HepG2 (cell line): ENCODE measurements around the gene WDR76. TPM values are rescaled to one million over a fixed set of nuclear protein-coding genes. Genes with fewer than 3 reads are reported as not detected.
A peak's percentile ranks its signal among the peaks of the same experiment; 100 is the strongest.

Experiments
- DBP ChIP-seq: sonication (generic); formaldehyde crosslinking; IDR thresholded peaks from 2 replicates; pipeline ENCODE4 v1.4.0; 2020; ENCODE audit warnings: missing genetic modification reagents; ENCODE audit errors: not compliant biosample characterization
- HES4 ChIP-seq: sonication (generic); formaldehyde crosslinking; IDR thresholded peaks from 2 replicates; pipeline ENCODE4 v1.9.0; 2021; ENCODE audit warnings: mild to moderate bottlenecking, missing genetic modification reagents, borderline replicate concordance
- HNRNPUL1 ChIP-seq: fragments of 200-400 bp; formaldehyde crosslinking; IDR thresholded peaks from 2 replicates; pipeline ENCODE4 v1.6.1; 2017; ENCODE audit warnings: low read depth, mild to moderate bottlenecking, low read length, moderate library complexity
- HOXA5 ChIP-seq: sonication (generic); formaldehyde crosslinking; IDR thresholded peaks from 2 replicates; pipeline ENCODE4 v1.4.0; 2020; ENCODE audit warnings: missing genetic modification reagents
- RBM22 ChIP-seq: fragments of 200-400 bp; formaldehyde crosslinking; optimal IDR thresholded peaks from 2 replicates; pipeline ENCODE3; 2017; ENCODE audit warnings: mild to moderate bottlenecking, low read length, moderate library complexity
- RFXAP ChIP-seq: sonication (generic); formaldehyde crosslinking; IDR thresholded peaks from 2 replicates; pipeline ENCODE4 v1.4.0; 2020; ENCODE audit warnings: missing genetic modification reagents, borderline replicate concordance
- SPEN ChIP-seq: sonication (generic); formaldehyde crosslinking; IDR thresholded peaks from 2 replicates; pipeline ENCODE4 v1.5.1; 2020; ENCODE audit warnings: low read depth, mild to moderate bottlenecking, missing genetic modification reagents
- TBL1XR1 ChIP-seq: fragments of 150-350 bp; IDR thresholded peaks from 2 replicates; pipeline ENCODE4 v1.6.1; 2014; ENCODE audit warnings: borderline replicate concordance, low read length; ENCODE audit not compliant: partially characterized antibody
- TFAP4 ChIP-seq: sonication (generic); IDR thresholded peaks from 2 replicates; pipeline ENCODE4 v1.6.1; 2016; ENCODE audit warnings: low read depth, borderline replicate concordance
- THYN1 ChIP-seq: sonication (generic); formaldehyde crosslinking; IDR thresholded peaks from 2 replicates; pipeline ENCODE4 v1.8.1; 2023; ENCODE audit warnings: low read depth, mild to moderate bottlenecking, moderate library complexity, missing genetic modification reagents, borderline replicate concordance
- TIGD3 ChIP-seq: sonication (generic); formaldehyde crosslinking; IDR thresholded peaks from 2 replicates; pipeline ENCODE4 v1.5.1; 2020; ENCODE audit warnings: mild to moderate bottlenecking, missing genetic modification reagents, borderline replicate concordance
- ZBTB38 ChIP-seq: sonication (generic); formaldehyde crosslinking; IDR thresholded peaks from 2 replicates; pipeline ENCODE4 v1.5.1; 2020; ENCODE audit warnings: mild to moderate bottlenecking, missing genetic modification reagents
- ZNF17 ChIP-seq: sonication (generic); formaldehyde crosslinking; IDR thresholded peaks from 2 replicates; pipeline ENCODE4 v1.5.0; 2020; ENCODE audit warnings: mild to moderate bottlenecking, missing genetic modification reagents
- ZNF598 ChIP-seq: sonication (generic); formaldehyde crosslinking; IDR thresholded peaks from 2 replicates; pipeline ENCODE4 v1.5.1; 2020; ENCODE audit warnings: mild to moderate bottlenecking, missing genetic modification reagents, borderline replicate concordance
- ZNF615 ChIP-seq: sonication (generic); formaldehyde crosslinking; IDR thresholded peaks from 2 replicates; pipeline ENCODE4 v1.5.0; 2020; ENCODE audit warnings: mild to moderate bottlenecking, missing genetic modification reagents, borderline replicate concordance
- ZNF766 ChIP-seq: sonication (generic); formaldehyde crosslinking; IDR thresholded peaks from 2 replicates; pipeline ENCODE4 v1.5.0; 2020; ENCODE audit warnings: missing genetic modification reagents, borderline replicate concordance
- ZNF879 ChIP-seq: sonication (generic); formaldehyde crosslinking; IDR thresholded peaks from 2 replicates; pipeline ENCODE4 v1.8.1; 2023; ENCODE audit warnings: missing genetic modification reagents
- ZSCAN20 ChIP-seq: sonication (generic); formaldehyde crosslinking; IDR thresholded peaks from 2 replicates; pipeline ENCODE4 v1.4.0; 2020; ENCODE audit warnings: missing genetic modification reagents, mild to moderate bottlenecking, borderline replicate concordance
- polyA plus RNA-seq, 8 experiments: library from polyadenylated mRNA; depleted of rRNA in 3 of 8; stranded (reverse) in 7 of 8; unstranded in 1 of 8; fragments of >200 nt; fragmentation: Illumina TruSeq in 4 of 8; extraction: Trizol in 4 of 8; gene quantifications; 2 replicates each; pipeline versions ENCODE4 v1.2.1 to v1.2.3, GENCODE V29; 2011 to 2016; ENCODE audit warnings: low read depth in 4 of 8, missing spikeins in 1 of 8, mixed read lengths in 1 of 8; ENCODE audit not compliant: insufficient read depth in 1 of 8
- total RNA-seq, 5 experiments: library from RNA; depleted of rRNA; stranded (reverse); fragments of >200 nt; fragmentation: Illumina TruSeq; extraction: Trizol; gene quantifications; 2 replicates each; pipeline ENCODE4 v1.2.3, GENCODE V29; 2016; ENCODE audit warnings: low read depth in 1 of 5
- TF ChIP-seq, protein P1 (sequence below): sonication (generic); formaldehyde crosslinking; IDR thresholded peaks from 2 replicates; pipeline ENCODE4 v1.4.0; 2020; ENCODE audit warnings: missing genetic modification reagents
- TF ChIP-seq, protein P2 (sequence below): fragments of 450-650 bp; IDR thresholded peaks from 2 replicates; pipeline ENCODE4 v1.6.1; 2016
- TF ChIP-seq, protein P3 (sequence below): sonication (generic); formaldehyde crosslinking; IDR thresholded peaks from 2 replicates; pipeline ENCODE4 v1.8.1; 2023; ENCODE audit warnings: missing genetic modification reagents, mild to moderate bottlenecking, borderline replicate concordance

The WDR76 gene
- total and polyA plus RNA-seq, 2 of the 13 experiments (the other 11 are each of a cell fraction or from before 2014, with no cell fraction given) = 1.1 to 9.7 TPM

DNA sequence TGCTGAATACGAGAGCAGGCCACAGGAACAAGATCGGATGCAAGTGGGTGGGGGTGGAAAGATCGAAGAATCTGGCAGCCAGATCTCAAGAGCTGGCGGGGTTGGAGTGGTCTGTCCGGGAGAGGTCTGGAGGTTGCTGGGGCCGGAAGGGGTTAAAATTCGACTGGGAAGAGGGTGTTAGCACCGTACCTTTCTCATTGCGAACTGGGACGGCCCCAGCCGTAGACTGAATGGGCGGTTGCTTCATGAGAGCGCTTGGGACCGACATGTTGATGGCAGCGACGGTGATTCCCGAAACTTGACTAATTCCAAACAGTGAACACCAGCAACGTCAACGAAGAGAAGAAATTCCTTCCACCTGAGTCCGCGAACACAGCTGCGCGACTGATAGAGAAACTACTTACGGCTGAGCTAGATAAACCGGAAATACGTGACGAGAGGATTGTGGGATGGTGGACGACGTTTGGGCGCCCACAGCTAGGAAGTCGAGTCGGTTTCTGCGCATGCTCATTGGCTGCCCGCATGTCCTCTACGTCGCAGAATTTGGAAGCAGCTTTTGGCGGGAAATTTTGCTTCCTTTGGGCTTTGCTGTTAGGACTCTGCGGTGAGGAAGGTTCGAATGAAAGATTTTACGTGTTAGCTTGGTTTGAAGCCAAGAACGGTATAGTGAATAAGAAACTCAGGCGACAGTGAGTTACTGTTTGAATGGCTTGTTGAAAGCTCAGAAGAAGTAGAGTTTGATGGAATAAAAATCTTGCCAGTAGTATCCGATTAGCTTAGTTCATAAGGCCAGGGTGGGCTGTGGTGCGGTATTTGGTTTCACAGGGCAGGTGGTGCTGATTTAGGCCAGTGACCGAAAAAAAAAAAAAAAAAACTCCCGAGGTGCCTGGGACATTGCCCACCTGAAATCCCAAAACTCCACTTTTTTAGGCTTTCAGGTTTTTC lies 2.2 kb upstream of the WDR76 start, which contains the start of gene MFAP1 (continued):
- peak; percentile 88 for TF ChIP-seq TFAP4
- no peak for TF ChIP-seq RBM22
- peak; percentile 53; the same call in 1 of the 2 replicates for TF ChIP-seq ZBTB38 (CRISPR knock-in tag)
- TF ChIP-seq, protein P1, sequence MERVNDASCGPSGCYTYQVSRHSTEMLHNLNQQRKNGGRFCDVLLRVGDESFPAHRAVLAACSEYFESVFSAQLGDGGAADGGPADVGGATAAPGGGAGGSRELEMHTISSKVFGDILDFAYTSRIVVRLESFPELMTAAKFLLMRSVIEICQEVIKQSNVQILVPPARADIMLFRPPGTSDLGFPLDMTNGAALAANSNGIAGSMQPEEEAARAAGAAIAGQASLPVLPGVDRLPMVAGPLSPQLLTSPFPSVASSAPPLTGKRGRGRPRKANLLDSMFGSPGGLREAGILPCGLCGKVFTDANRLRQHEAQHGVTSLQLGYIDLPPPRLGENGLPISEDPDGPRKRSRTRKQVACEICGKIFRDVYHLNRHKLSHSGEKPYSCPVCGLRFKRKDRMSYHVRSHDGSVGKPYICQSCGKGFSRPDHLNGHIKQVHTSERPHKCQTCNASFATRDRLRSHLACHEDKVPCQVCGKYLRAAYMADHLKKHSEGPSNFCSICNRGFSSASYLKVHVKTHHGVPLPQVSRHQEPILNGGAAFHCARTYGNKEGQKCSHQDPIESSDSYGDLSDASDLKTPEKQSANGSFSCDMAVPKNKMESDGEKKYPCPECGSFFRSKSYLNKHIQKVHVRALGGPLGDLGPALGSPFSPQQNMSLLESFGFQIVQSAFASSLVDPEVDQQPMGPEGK (CRISPR knock-in tag) = no peak
- TF ChIP-seq DBP (CRISPR knock-in tag) = peak; percentile 44
- TF ChIP-seq SPEN = peak; percentile 85
- TF ChIP-seq ZNF766 (CRISPR knock-in tag) = no peak
- TF ChIP-seq TBL1XR1 = no peak
- TF ChIP-seq THYN1 = no peak
- 0 out of 2 replicates have a peak, but pooled peaks have one; percentile 29 for TF ChIP-seq ZNF598 (CRISPR knock-in tag)
- TF ChIP-seq ZNF17 = no peak
- TF ChIP-seq RFXAP (CRISPR knock-in tag) = peak; percentile 79; the same call in 1 of the 2 replicates
- TF ChIP-seq, protein P2, sequence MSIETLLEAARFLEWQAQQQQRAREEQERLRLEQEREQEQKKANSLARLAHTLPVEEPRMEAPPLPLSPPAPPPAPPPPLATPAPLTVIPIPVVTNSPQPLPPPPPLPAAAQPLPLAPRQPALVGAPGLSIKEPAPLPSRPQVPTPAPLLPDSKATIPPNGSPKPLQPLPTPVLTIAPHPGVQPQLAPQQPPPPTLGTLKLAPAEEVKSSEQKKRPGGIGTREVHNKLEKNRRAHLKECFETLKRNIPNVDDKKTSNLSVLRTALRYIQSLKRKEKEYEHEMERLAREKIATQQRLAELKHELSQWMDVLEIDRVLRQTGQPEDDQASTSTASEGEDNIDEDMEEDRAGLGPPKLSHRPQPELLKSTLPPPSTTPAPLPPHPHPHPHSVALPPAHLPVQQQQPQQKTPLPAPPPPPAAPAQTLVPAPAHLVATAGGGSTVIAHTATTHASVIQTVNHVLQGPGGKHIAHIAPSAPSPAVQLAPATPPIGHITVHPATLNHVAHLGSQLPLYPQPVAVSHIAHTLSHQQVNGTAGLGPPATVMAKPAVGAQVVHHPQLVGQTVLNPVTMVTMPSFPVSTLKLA = no peak
- 0 out of 2 replicates have a peak, but pooled peaks have one; percentile 44 for TF ChIP-seq HOXA5
- no peak for TF ChIP-seq ZNF879 (CRISPR knock-in tag)
- 0 out of 2 replicates have a peak, but pooled peaks have one; percentile 28 for TF ChIP-seq HES4 (CRISPR knock-in tag)
- TF ChIP-seq TIGD3 = 0 out of 2 replicates have a peak, but pooled peaks have one; percentile 50
- TF ChIP-seq ZSCAN20 (CRISPR knock-in tag) = peak; percentile 29; the same call in 1 of the 2 replicates
- no peak for TF ChIP-seq ZNF615 (CRISPR knock-in tag)
- no peak for TF ChIP-seq HNRNPUL1
- TF ChIP-seq, protein P3, sequence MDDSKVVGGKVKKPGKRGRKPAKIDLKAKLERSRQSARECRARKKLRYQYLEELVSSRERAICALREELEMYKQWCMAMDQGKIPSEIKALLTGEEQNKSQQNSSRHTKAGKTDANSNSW (CRISPR knock-in tag) = no peak
